GM18519 (cell line): ENCODE results near the gene TAF8.

Experiments used
- ATAC-seq: cut with Tn5 transposase; IDR thresholded peaks from one replicate; pipeline ENCODE4 v1.9.1; 2021; ENCODE audit warnings: mild to moderate bottlenecking, moderate library complexity; ENCODE audit not compliant: unreplicated experiment, low FRiP score

Gene TAF8

GRCh38 chr6:42049116-42049809, 1.1 kb upstream of the TAF8 start:
- ATAC-seq: no peak

- no peak for ATAC-seq
Measured at GRCh38 chr6:42049948-42050296, 402 bp upstream of the TAF8 start.

- no peak for ATAC-seq
Measured at GRCh38 chr6:42051268-42051653, 937 bp downstream of the TAF8 start.

GRCh38 chr6:42053601-42054000, 3.3 kb downstream of the TAF8 start:
- ATAC-seq: no peak

GRCh38 chr6:42059743-42060142, 9.4 kb downstream of the TAF8 start:
- ATAC-seq: no peak

GRCh38 chr6:42066156-42066675, 15.9 kb downstream of the TAF8 start:
- ATAC-seq: no peak

- no peak for ATAC-seq
Measured at GRCh38 chr6:42068173-42068572, 17.8 kb downstream of the TAF8 start.

- no peak for ATAC-seq
Measured at GRCh38 chr6:42068872-42069522, 18.7 kb downstream of the TAF8 start.

- no peak for ATAC-seq
Measured at GRCh38 chr6:42071881-42072583, 21.7 kb downstream of the TAF8 start.

- no peak for ATAC-seq
Measured at GRCh38 chr6:42073287-42073686, 23.0 kb downstream of the TAF8 start.

- ATAC-seq: no peak
Measured at GRCh38 chr6:42075159-42075838, 25.0 kb downstream of the TAF8 start.

GRCh38 chr6:42078386-42078785, 28.1 kb downstream of the TAF8 start:
- ATAC-seq: no peak

- no peak for ATAC-seq
Measured at GRCh38 chr6:42079941-42080464, 29.7 kb downstream of the TAF8 start.

- no peak for ATAC-seq
Measured at GRCh38 chr6:42083530-42083929, 33.2 kb downstream of the TAF8 start.

- ATAC-seq: no peak
Measured at GRCh38 chr6:42084889-42085288, 34.6 kb downstream of the TAF8 start.

- no peak for ATAC-seq
Measured at GRCh38 chr6:42086046-42087035, 36.0 kb downstream of the TAF8 start.

- ATAC-seq: no peak
Measured at GRCh38 chr6:42088101-42088591, 37.8 kb downstream of the TAF8 start.

- ATAC-seq: no peak
Measured at GRCh38 chr6:42090819-42091717, 40.7 kb downstream of the TAF8 start.

- ATAC-seq: no peak
Measured at GRCh38 chr6:42091718-42092023, 41.3 kb downstream of the TAF8 start.
